GM12878 (cell line): Measurements from ENCODE around the gene MICAL3. TPM values are rescaled to one million over a fixed set of nuclear protein-coding genes. Genes with fewer than 3 reads are reported as not detected.

Source experiments
- ATAC-seq: fragments of 200-7000 bp; cut with Tn5 transposase; 3 replicates; pipeline ENCODE4 v1.9.1; 2020; ENCODE audit warnings: mild to moderate bottlenecking, moderate library complexity
- BruUV-seq: library from RNA; stranded (reverse); fragments of 400-500 nt; replicated peaks from 2 replicates; lab custom pipeline; 2021; lab: Mats Ljungman, UMichigan
- CTCF ChIA-PET: fragments of 300-600 bp; sonication (Branson Sonifier 250); formaldehyde crosslinking; extraction: SDS; loops from one replicate; lab custom pipeline; 2021; ENCODE audit warnings: inconsistent platforms; lab: Yijun Ruan, JAX
- POLR2A ChIA-PET: fragments of 350-600 bp; formaldehyde crosslinking; extraction: SDS; loops from one replicate; lab custom pipeline; 2021; ENCODE audit warnings: inconsistent platforms; lab: Charles Lee
- RAD21 ChIA-PET: fragments of 300-600 bp; sonication (Branson Sonifier 250); formaldehyde crosslinking; loops from one replicate; lab custom pipeline; 2023; ENCODE audit warnings: antibody characterized with exemption; ENCODE audit not compliant: unreplicated experiment; lab: Charles Lee
- SMC1A ChIA-PET: fragments of 300-600 bp; sonication (Branson Sonifier 250); formaldehyde crosslinking; loops from one replicate; lab custom pipeline; 2023; ENCODE audit not compliant: unreplicated experiment, uncharacterized antibody; lab: Charles Lee
- DNase-seq: peaks from one replicate; pipeline ENCODE4 v3.0.0-alpha.2; 2011; ENCODE audit warnings: low read depth, low spot score
- FAIRE-seq: peaks from 3 replicates; lab custom pipeline; 2011; peaks lifted over from hg19 to GRCh38; lab: Jason Lieb, UNC
- H2AFZ ChIP-seq: 2 replicates; pipeline ENCODE4 v1.6.0; 2011; ENCODE audit warnings: low read depth, low read length, control low read depth; ENCODE audit not compliant: control insufficient read depth
- H3K27ac ChIP-seq: 2 replicates; pipeline ENCODE4 v1.5.1; 2011; ENCODE audit warnings: control low read depth; ENCODE audit not compliant: control insufficient read depth, insufficient read depth
- H3K27me3 ChIP-seq, 2 experiments: replicated peaks in 1 of 2; 2 replicates each; pipeline versions ENCODE4 v1.6.0 to v1.6.1; 2011; ENCODE audit warnings: low read length in 1 of 2; ENCODE audit not compliant: control insufficient read depth in 2 of 2, insufficient read depth in 2 of 2
- H3K36me3 ChIP-seq, 2 experiments: 2 replicates each; pipeline ENCODE4 v1.5.1; 2011; ENCODE audit warnings: low read length in 1 of 2; ENCODE audit not compliant: control insufficient read depth in 2 of 2, insufficient read depth in 2 of 2
- H3K4me1 ChIP-seq: 2 replicates; pipeline ENCODE4 v1.6.1; 2011; ENCODE audit warnings: mild to moderate bottlenecking, low read length, moderate library complexity, mixed read lengths; ENCODE audit not compliant: control insufficient read depth, insufficient read depth
- H3K4me2 ChIP-seq: 2 replicates; pipeline ENCODE4 v1.6.0; 2011; ENCODE audit warnings: control low read depth; ENCODE audit not compliant: control insufficient read depth, insufficient read depth
- H3K4me3 ChIP-seq: fragments of 200-600 bp; sonication (generic); 2 replicates; pipeline ENCODE4 v1.5.1; 2016
- H3K79me2 ChIP-seq: 2 replicates; pipeline ENCODE4 v1.6.0; 2011; ENCODE audit warnings: low read length; ENCODE audit not compliant: control insufficient read depth, insufficient read depth
- H3K9ac ChIP-seq: 2 replicates; pipeline ENCODE4 v1.8.0; 2011; ENCODE audit warnings: low read length, control low read depth, mixed read lengths; ENCODE audit not compliant: control insufficient read depth, insufficient read depth
- H3K9me3 ChIP-seq: replicated peaks from 3 replicates; pipeline ENCODE4 v1.5.1; 2011; ENCODE audit warnings: mild to moderate bottlenecking, low read length; ENCODE audit not compliant: control insufficient read depth, insufficient read depth
- H4K20me1 ChIP-seq: 2 replicates; pipeline ENCODE4 v1.6.0; 2011; ENCODE audit not compliant: control insufficient read depth, insufficient read depth
- ATF2 ChIP-seq: IDR thresholded peaks from 2 replicates; pipeline ENCODE4 v1.6.1; 2012; ENCODE audit warnings: low read length, inconsistent platforms
- ATF7 ChIP-seq: fragments of 450-650 bp; IDR thresholded peaks from 2 replicates; pipeline ENCODE4 v1.6.1; 2016; ENCODE audit warnings: low read depth, mild to moderate bottlenecking
- ESRRA ChIP-seq: IDR thresholded peaks from 2 replicates; pipeline ENCODE4 v1.6.1; 2012; ENCODE audit warnings: mild to moderate bottlenecking, low read length, improper control_type of control experiment
- FOXM1 ChIP-seq: IDR thresholded peaks from 2 replicates; pipeline ENCODE4 v1.6.1; 2012; ENCODE audit warnings: low read depth, mild to moderate bottlenecking, inconsistent platforms, low read length, moderate library complexity
- NBN ChIP-seq: fragments of 450-650 bp; IDR thresholded peaks from 2 replicates; pipeline ENCODE4 v1.6.1; 2016
- POLR2A ChIP-seq: IDR thresholded peaks from 2 replicates; pipeline ENCODE4 v1.6.1; 2011; ENCODE audit warnings: low read depth, mild to moderate bottlenecking, low read length
- RCOR1 ChIP-seq: conservative IDR thresholded peaks from 2 replicates; pipeline ENCODE4 v1.6.1; 2012; ENCODE audit warnings: low read depth, low read length, improper control_type of control experiment
- SMC3 ChIP-seq: IDR thresholded peaks from 2 replicates; pipeline ENCODE4 v1.6.1; 2011; ENCODE audit warnings: low read length, improper control_type of control experiment, borderline replicate concordance
- SRF ChIP-seq, 2 experiments: IDR thresholded peaks; 2 replicates each; pipeline ENCODE4 v1.6.1; 2011; ENCODE audit warnings: low read depth in 2 of 2, low read length in 2 of 2, mild to moderate bottlenecking in 1 of 2, moderate library complexity in 1 of 2
- WGBS: methylation state at CpG from one replicate; pipeline ENCODE4 v1.1.6; 2016; ENCODE audit warnings: low lambda C conversion rate; ENCODE audit not compliant: insufficient replicate concordance, insufficient coverage; ENCODE audit errors: missing lambda C conversion rate; 5-methylcytosine and 5-hydroxymethylcytosine counted together
- in situ Hi-C: fragments of 300-500 bp; cut with MboI; formaldehyde crosslinking; loops from 9 replicates; pipeline ENCODE4 v1.14.3; 2018; ENCODE audit warnings: mixed read lengths
- intact Hi-C: fragments of 100-400 bp; cut with micrococcal nuclease; formaldehyde crosslinking; loops from one replicate; pipeline ENCODE4 v1.14.2; 2022; ENCODE audit not compliant: unreplicated experiment
- polyA plus RNA-seq, 11 experiments: library from polyadenylated mRNA; depleted of rRNA in 4 of 11; unstranded in 6 of 11; stranded (reverse) in 5 of 11; fragments of >200 nt; fragmentation: Nextera tagmentation in 4 of 11; fragmentation: Illumina TruSeq in 1 of 11; extraction: Ambion mirVana in 4 of 11; extraction: Trizol in 1 of 11; gene quantifications; 1 replicate in 1 of 11; 2 replicates in 10 of 11; pipeline versions ENCODE4 v1.2.1 to v1.2.3, GENCODE V29; 2011 to 2016; ENCODE audit warnings: inconsistent platforms in 2 of 11, missing spikeins in 2 of 11, low read depth in 1 of 11
- total RNA-seq, 4 experiments: library from RNA; depleted of rRNA in 3 of 4; stranded (reverse); fragments of >200 nt in 3 of 4; fragmentation: Illumina TruSeq in 1 of 4; extraction: Trizol in 1 of 4; gene quantifications; 2 replicates each; pipeline versions ENCODE4 v1.2.1 to v1.2.3, GENCODE V29; 2013 to 2021
- TF ChIP-seq, protein P1 (sequence below): fragments of 450-650 bp; IDR thresholded peaks from 2 replicates; pipeline ENCODE4 v1.6.1; 2018; ENCODE audit warnings: mild to moderate bottlenecking, low read depth, moderate library complexity; ENCODE audit not compliant: partially characterized antibody

The MICAL3 gene
- total and polyA plus RNA-seq, 10 of the 15 experiments (the other 5 are each of a cell fraction or from before 2014, with no cell fraction given), result 2.6 to 92.2 (median 24.0) TPM

GRCh38 chr22:18034076-18034475 is 9.7 kb upstream of the MICAL3 start:
- Histone ChIP-seq H3K9me3 (no peaks in the 10 kb centered on the region), H3K27ac (no peak overlapping the region), H3K4me3 (no peak overlapping the region), H3K9ac (no peak overlapping the region), H3K36me3 (no peaks in the 10 kb centered on the region), H3K79me2 (no peaks in the 10 kb centered on the region), H3K27me3 (no peaks in the 10 kb centered on the region), H4K20me1 (no peaks in the 10 kb centered on the region), H2AFZ (no peak overlapping the region), H3K4me2 (no peak overlapping the region), H3K4me1 (peaks cover 5% of the 10 kb centered on the region; the same call in 1 of the 2 replicates)
- ChIA-PET SMC1A (interaction anchor here (1.0 to 1.6 kb wide), 2 partner anchors 8 to 38 kb away, joined by 3 to 4 read pairs; no protein-coding TSS in a partner anchor), RAD21 (no interaction called here), POLR2A (no interaction called here), CTCF (interaction anchor here (1.0 to 1.4 kb wide), 4 partner anchors 9 to 42 kb away, joined by 3 to 4 read pairs (median 4); no protein-coding TSS in a partner anchor)
- in situ Hi-C loops, result no loop called here
- no peak for ATAC-seq
- BruUV-seq, result no TSS peak
- WGBS, result 26% methylated on average over 3 of the region's 3 CpGs
- no peak for FAIRE-seq
- intact Hi-C loops, result no loop called here
- TF ChIP-seq RCOR1 (no peak), SMC3 (no peak), POLR2A (no peak), ATF7 (no peak), ESRRA (no peak), FOXM1 (no peak), ATF2 (no peak), SRF (IDR thresholded peaks at IDR 0.05; ENCODE audit: low read depth in 2 of 2, low read length in 2 of 2) (no peak), NBN (no peak)
- TF ChIP-seq, protein P1, sequence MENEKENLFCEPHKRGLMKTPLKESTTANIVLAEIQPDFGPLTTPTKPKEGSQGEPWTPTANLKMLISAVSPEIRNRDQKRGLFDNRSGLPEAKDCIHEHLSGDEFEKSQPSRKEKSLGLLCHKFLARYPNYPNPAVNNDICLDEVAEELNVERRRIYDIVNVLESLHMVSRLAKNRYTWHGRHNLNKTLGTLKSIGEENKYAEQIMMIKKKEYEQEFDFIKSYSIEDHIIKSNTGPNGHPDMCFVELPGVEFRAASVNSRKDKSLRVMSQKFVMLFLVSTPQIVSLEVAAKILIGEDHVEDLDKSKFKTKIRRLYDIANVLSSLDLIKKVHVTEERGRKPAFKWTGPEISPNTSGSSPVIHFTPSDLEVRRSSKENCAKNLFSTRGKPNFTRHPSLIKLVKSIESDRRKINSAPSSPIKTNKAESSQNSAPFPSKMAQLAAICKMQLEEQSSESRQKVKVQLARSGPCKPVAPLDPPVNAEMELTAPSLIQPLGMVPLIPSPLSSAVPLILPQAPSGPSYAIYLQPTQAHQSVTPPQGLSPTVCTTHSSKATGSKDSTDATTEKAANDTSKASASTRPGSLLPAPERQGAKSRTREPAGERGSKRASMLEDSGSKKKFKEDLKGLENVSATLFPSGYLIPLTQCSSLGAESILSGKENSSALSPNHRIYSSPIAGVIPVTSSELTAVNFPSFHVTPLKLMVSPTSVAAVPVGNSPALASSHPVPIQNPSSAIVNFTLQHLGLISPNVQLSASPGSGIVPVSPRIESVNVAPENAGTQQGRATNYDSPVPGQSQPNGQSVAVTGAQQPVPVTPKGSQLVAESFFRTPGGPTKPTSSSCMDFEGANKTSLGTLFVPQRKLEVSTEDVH, result no peak
- no peak for DNase-seq
